Fibroblast of lung (primary cell): ENCODE results near the gene TBC1D7. TPM values are rescaled to one million over a fixed set of nuclear protein-coding genes. Genes with fewer than 3 reads are reported as not detected.

Source experiments
- DNase-seq, 2 donors: peaks; one replicate each; pipeline versions ENCODE4 v3.0.0 to v3.0.0-alpha.2; 2010; ENCODE audit warnings: low read depth in 2 of 2
- H2AFZ ChIP-seq: 2 replicates; pipeline ENCODE4 v1.5.1; 2012; ENCODE audit warnings: low read length, control low read depth, inconsistent platforms
- H3K27ac ChIP-seq: 2 replicates; pipeline ENCODE4 v1.5.1; 2011; ENCODE audit warnings: low read length, control low read depth; ENCODE audit not compliant: insufficient read depth
- H3K27me3 ChIP-seq: 2 replicates; pipeline ENCODE4 v1.5.1; 2011; ENCODE audit warnings: mild to moderate bottlenecking, low read length; ENCODE audit not compliant: control insufficient read depth, insufficient read depth
- H3K36me3 ChIP-seq: 2 replicates; pipeline ENCODE4 v1.5.1; 2011; ENCODE audit warnings: low read length; ENCODE audit not compliant: control insufficient read depth, insufficient read depth
- H3K4me1 ChIP-seq: 2 replicates; pipeline ENCODE4 v1.5.1; 2011; ENCODE audit warnings: low read length; ENCODE audit not compliant: control insufficient read depth, insufficient read depth; ENCODE audit errors: extremely low read depth
- H3K4me2 ChIP-seq: 2 replicates; pipeline ENCODE4 v1.5.1; 2011; ENCODE audit warnings: low read length, control low read depth; ENCODE audit not compliant: insufficient read depth; ENCODE audit errors: extremely low read depth
- H3K4me3 ChIP-seq, 4 experiments: fragments of 200-600 bp in 1 of 4; sonication (generic) in 1 of 4; replicated peaks in 1 of 4; 2 replicates each; pipeline ENCODE4 v1.5.1; 2011 to 2016; ENCODE audit warnings: low read length in 4 of 4, low read depth in 3 of 4, mild to moderate bottlenecking in 3 of 4, control low read depth in 2 of 4, inconsistent platforms in 1 of 4, mixed read lengths in 1 of 4; ENCODE audit not compliant: insufficient read depth in 1 of 4; ENCODE audit errors: control extremely low read depth in 1 of 4
- H3K79me2 ChIP-seq: 2 replicates; pipeline ENCODE4 v1.5.1; 2012; ENCODE audit warnings: mild to moderate bottlenecking, low read length, inconsistent platforms; ENCODE audit not compliant: control insufficient read depth, insufficient read depth
- H3K9ac ChIP-seq: 2 replicates; pipeline ENCODE4 v1.5.1; 2011; ENCODE audit warnings: mild to moderate bottlenecking, low read length, control low read depth; ENCODE audit not compliant: insufficient read depth
- H3K9me3 ChIP-seq: 2 replicates; pipeline ENCODE4 v1.5.1; 2012; ENCODE audit warnings: low read depth, low read length; ENCODE audit not compliant: control insufficient read depth, insufficient read depth
- H4K20me1 ChIP-seq: 2 replicates; pipeline ENCODE4 v1.5.1; 2011; ENCODE audit warnings: low read length; ENCODE audit not compliant: control insufficient read depth, insufficient read depth; ENCODE audit errors: extremely low read depth
- EZH2 ChIP-seq: IDR thresholded peaks from 2 replicates; pipeline ENCODE4 v1.5.1; 2012; ENCODE audit warnings: low read length, control low read depth, mild to moderate bottlenecking; ENCODE audit errors: missing control alignments
- polyA plus RNA-seq, 2 donors: library from polyadenylated mRNA; depleted of rRNA in 1 of 2; stranded (reverse) in 1 of 2; unstranded in 1 of 2; fragments of >200 nt; gene quantifications; 2 replicates each; pipeline ENCODE4 v1.2.1, GENCODE V29; 2011 to 2012; ENCODE audit warnings: missing spikeins in 1 of 2
- total RNA-seq: library from RNA; depleted of rRNA; stranded (reverse); fragments of >200 nt; gene quantifications from 2 replicates; pipeline ENCODE4 v1.2.1, GENCODE V29; 2014
- TF ChIP-seq, protein P1 (sequence below), 2 donors: IDR thresholded peaks in 1 of 2; conservative IDR thresholded peaks in 1 of 2; 1 replicate in 1 of 2; 2 replicates in 1 of 2; pipeline ENCODE4 v1.5.1; 2011 to 2012; ENCODE audit warnings: low read length in 2 of 2, control low read depth in 1 of 2, inconsistent platforms in 1 of 2, low read depth in 1 of 2, mild to moderate bottlenecking in 1 of 2

Gene TBC1D7
- total and polyA plus RNA-seq, 2 donors (not counting 1 experiment from before 2014, with no cell fraction given), result 19.3 to 31.1 TPM

DNA sequence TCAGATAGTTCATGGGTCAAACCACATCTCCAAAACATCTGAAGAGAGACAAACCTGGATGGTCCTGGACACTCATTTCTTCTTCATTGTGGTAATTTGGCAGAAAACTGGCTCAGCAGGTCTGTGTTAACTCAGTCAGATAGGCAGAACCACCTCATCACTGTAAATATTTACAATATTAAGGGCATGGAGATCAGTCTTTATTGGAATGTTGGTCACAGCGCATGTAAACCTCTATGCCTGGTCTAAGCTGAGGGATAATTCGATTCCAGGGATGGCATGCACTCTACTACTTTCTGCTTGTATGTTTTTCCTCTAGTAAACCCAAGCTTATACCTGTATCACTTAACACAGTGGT lies 4.0 kb upstream of the TBC1D7 start:
- no peak for TF ChIP-seq EZH2
- TF ChIP-seq, protein P1, sequence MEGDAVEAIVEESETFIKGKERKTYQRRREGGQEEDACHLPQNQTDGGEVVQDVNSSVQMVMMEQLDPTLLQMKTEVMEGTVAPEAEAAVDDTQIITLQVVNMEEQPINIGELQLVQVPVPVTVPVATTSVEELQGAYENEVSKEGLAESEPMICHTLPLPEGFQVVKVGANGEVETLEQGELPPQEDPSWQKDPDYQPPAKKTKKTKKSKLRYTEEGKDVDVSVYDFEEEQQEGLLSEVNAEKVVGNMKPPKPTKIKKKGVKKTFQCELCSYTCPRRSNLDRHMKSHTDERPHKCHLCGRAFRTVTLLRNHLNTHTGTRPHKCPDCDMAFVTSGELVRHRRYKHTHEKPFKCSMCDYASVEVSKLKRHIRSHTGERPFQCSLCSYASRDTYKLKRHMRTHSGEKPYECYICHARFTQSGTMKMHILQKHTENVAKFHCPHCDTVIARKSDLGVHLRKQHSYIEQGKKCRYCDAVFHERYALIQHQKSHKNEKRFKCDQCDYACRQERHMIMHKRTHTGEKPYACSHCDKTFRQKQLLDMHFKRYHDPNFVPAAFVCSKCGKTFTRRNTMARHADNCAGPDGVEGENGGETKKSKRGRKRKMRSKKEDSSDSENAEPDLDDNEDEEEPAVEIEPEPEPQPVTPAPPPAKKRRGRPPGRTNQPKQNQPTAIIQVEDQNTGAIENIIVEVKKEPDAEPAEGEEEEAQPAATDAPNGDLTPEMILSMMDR (conservative IDR thresholded peaks at IDR 0.05 in 1 of 2, IDR thresholded peaks at IDR 0.05 in 1 of 2; ENCODE audit: low read depth in 1 of 2, low read length in 2 of 2), result no peak
- Histone ChIP-seq H3K27ac (no peak overlapping the region), H3K4me3 (no peak overlapping the region), H3K79me2 (no peaks in the 10 kb centered on the region), H3K9me3 (no peaks in the 10 kb centered on the region), H4K20me1 (no peaks in the 10 kb centered on the region), H3K9ac (no peak overlapping the region), H2AFZ (no peak overlapping the region), H3K4me1 (no peaks in the 10 kb centered on the region), H3K36me3 (no peaks in the 10 kb centered on the region), H3K27me3 (no peaks in the 10 kb centered on the region), H3K4me2 (no peak overlapping the region)
- DNase-seq, result no peak

DNA sequence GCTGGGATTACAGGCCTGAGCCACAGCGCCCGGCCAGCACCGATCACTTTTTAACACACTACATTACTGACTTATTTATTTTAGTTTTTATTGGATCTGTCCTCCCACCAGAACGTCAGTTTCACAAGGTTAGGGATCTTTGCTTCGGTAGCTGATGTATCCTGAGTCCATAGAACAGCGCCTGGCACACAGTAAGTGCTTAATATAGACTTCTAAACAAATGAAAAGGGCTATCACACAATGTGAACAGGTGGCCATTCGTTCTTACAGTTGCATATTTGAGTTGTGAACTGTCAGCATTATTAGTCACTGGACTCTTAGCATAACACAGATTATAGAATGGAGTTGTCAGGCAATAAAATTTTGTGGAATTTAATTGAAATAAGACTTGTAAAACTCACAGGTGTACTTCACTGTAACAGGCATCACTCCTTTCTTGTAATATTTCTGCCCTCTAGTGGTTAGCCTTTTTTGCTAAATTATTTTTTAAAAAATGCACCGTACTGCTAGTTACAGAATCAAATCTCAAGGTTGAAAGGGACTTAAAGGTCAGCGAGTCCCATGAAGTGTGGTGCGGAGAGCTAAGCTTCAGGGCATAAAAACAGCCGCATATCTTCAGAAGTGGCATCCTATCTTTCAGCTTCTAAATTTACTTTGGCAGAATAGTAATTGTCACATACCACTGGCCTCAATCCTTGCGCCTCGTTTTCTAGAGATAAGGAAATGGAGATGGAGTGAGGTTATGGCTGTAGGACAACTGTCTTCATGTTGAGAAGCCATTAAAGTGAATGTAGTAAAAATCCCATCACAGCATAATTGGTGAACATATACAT lies 3.4 kb upstream of the TBC1D7 start:
- H3K79me2 ChIP-seq, result peaks cover 1% of the 10 kb centered on the region
- no peak overlapping the region for H2AFZ ChIP-seq
- H3K4me2 ChIP-seq, result no peak overlapping the region
- peak; percentile 20 to 56 for DNase-seq
- H3K27ac ChIP-seq, result no peak overlapping the region
- H3K36me3 ChIP-seq, result no peaks in the 10 kb centered on the region
- TF ChIP-seq, protein P1 (conservative IDR thresholded peaks at IDR 0.05 in 1 of 2, IDR thresholded peaks at IDR 0.05 in 1 of 2; ENCODE audit: low read depth in 1 of 2, low read length in 2 of 2), result peak; percentile 26 to 56
- TF ChIP-seq EZH2, result no peak
- H3K9me3 ChIP-seq, result no peaks in the 10 kb centered on the region
- no peaks in the 10 kb centered on the region for H4K20me1 ChIP-seq
- no peaks in the 10 kb centered on the region for H3K4me1 ChIP-seq
- no peak overlapping the region for H3K4me3 ChIP-seq
- H3K27me3 ChIP-seq, result no peaks in the 10 kb centered on the region
- H3K9ac ChIP-seq, result no peak overlapping the region

DNA sequence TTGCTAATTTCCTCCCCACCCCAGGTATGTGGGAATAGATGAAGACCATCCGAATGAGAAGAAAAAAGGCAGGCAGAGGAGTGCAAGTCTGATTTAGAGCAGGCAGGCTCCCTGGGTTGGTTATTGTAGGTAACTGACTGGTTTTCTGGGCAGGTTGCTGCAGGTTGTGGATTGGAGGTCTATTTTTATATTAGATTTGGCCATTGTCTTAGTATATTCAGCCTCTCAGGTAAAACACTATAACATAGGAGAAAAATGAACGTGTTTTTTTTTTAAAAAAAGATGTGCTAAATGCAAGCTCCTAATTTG lies 492 bp upstream of the TBC1D7 start:
- no peaks in the 10 kb centered on the region for H3K27me3 ChIP-seq
- TF ChIP-seq, protein P1 (conservative IDR thresholded peaks at IDR 0.05 in 1 of 2, IDR thresholded peaks at IDR 0.05 in 1 of 2; ENCODE audit: low read depth in 1 of 2, low read length in 2 of 2), result no peak
- no peak for TF ChIP-seq EZH2
- H3K4me2 ChIP-seq, result peak overlapping the region; percentile 55
- no peaks in the 10 kb centered on the region for H3K4me1 ChIP-seq
- peak overlapping the region; percentile 85 for H3K27ac ChIP-seq
- H2AFZ ChIP-seq, result peak overlapping the region; percentile 56
- H3K4me3 ChIP-seq, result peak overlapping the region; percentile 31 to 91 (median 87)
- H3K9me3 ChIP-seq, result no peaks in the 10 kb centered on the region
- H4K20me1 ChIP-seq, result no peaks in the 10 kb centered on the region
- DNase-seq, result no peak
- no peaks in the 10 kb centered on the region for H3K36me3 ChIP-seq
- peak overlapping the region; percentile 81 for H3K9ac ChIP-seq
- H3K79me2 ChIP-seq, result peaks cover 2% of the 10 kb centered on the region
